ENCODE data around the gene SPSB4. TPM values are rescaled to one million over a fixed set of nuclear protein-coding genes. Genes with fewer than 3 reads are reported as not detected.

SPSB4 gene
- total RNA-seq, 1 donor from 2014 or later, result 1.2 TPM

DNA sequence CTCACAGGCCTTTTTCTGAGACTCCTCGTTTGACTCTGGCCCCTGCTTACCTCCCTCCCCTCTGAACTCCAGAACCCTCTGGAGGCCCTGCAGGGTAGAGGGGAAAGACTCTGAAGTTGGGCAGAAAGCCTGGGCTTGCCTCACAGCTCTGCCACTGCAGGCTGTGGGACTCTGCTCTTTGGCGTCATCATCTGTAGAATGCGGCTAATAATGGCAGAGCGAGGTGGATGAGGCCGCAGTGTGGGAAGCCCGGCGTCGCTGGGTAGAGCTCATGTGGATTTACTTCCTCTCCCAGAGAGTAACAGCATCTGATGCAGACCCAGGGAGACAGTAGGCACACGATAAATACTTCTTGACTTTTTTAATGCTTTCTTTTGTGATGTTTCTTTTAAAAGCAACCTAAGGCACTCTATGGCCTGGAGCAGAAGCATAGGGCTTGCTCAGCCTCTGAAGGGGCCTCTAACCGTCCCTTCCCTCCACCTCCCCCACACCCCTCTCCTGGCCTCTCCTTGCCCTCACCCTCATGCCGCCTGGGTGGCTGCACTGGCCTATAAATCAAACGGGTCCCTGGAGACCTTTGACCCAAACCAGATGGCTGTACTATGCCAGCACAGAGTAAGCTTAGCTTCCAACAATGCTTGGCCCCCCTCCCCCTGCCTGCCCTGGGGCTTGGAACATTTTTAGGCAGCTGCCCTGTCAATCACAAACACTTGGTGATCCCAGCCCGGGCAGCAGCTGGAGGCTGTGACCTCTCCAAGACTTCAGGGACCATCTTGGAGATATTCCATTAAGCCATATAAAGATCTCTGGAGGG lies 32.9 kb downstream of the SPSB4 start:
- H3K27me3 Mint-ChIP-seq (ENCODE audit: unreplicated experiment), result peaks cover 17% of the 10 kb centered on the region
- no peaks in the 10 kb centered on the region for H3K36me3 Mint-ChIP-seq (ENCODE audit: low read depth, unreplicated experiment)
- H3K9me3 Mint-ChIP-seq (ENCODE audit: unreplicated experiment), result no peaks in the 10 kb centered on the region
- TF ChIP-seq, protein P1, sequence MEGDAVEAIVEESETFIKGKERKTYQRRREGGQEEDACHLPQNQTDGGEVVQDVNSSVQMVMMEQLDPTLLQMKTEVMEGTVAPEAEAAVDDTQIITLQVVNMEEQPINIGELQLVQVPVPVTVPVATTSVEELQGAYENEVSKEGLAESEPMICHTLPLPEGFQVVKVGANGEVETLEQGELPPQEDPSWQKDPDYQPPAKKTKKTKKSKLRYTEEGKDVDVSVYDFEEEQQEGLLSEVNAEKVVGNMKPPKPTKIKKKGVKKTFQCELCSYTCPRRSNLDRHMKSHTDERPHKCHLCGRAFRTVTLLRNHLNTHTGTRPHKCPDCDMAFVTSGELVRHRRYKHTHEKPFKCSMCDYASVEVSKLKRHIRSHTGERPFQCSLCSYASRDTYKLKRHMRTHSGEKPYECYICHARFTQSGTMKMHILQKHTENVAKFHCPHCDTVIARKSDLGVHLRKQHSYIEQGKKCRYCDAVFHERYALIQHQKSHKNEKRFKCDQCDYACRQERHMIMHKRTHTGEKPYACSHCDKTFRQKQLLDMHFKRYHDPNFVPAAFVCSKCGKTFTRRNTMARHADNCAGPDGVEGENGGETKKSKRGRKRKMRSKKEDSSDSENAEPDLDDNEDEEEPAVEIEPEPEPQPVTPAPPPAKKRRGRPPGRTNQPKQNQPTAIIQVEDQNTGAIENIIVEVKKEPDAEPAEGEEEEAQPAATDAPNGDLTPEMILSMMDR (IDR thresholded peaks at IDR 0.05; ENCODE audit: unreplicated experiment), result no peak
- no peak overlapping the region for H3K4me3 Mint-ChIP-seq (ENCODE audit: unreplicated experiment)
- no peak overlapping the region for H3K27ac Mint-ChIP-seq (ENCODE audit: unreplicated experiment)
- DNase-seq (ENCODE audit: low spot score), result no peak
- H3K4me1 Mint-ChIP-seq (ENCODE audit: unreplicated experiment), result peaks cover 15% of the 10 kb centered on the region

DNA sequence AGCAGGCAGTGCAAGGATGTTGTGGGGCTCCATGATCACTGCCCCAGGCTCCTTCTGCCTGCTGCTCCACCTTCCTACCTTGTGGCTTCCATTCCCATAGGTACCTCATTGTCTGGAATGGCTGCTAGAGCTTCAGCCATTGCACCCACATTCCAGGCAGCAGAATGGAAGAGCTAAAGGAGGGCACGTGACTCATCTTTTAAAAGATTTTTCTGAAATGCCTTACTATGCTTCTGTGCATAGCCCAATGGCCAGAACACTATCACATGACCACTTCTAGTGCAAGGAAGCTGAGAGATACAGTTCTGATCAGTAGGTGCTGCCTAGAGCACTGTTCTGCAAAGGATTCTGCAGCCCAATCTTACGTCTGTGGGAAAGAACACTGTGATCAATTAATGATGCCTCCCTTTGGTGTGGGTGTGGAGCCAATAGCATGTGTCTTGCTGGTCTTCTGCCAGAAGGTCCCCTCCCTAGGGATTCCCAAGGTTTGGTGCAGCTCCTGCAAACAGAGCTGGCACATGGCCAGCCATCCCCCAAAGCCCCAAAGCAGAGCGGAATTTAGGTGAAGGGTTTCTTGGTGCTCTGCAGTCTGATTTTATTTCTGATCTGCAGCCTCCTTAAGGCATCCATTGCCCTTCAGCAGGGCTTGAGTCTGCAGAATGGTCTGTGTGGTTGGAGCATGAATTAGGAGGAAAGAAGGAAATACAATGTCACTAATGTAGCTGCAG lies 34.4 kb downstream of the SPSB4 start:
- TF ChIP-seq, protein P1 (IDR thresholded peaks at IDR 0.05; ENCODE audit: unreplicated experiment), result no peak
- Mint-ChIP-seq H3K27ac (ENCODE audit: unreplicated experiment) (no peak overlapping the region), H3K9me3 (ENCODE audit: unreplicated experiment) (no peaks in the 10 kb centered on the region), H3K27me3 (ENCODE audit: unreplicated experiment) (peaks cover 16% of the 10 kb centered on the region), H3K4me3 (ENCODE audit: unreplicated experiment) (no peak overlapping the region), H3K36me3 (ENCODE audit: low read depth, unreplicated experiment) (no peaks in the 10 kb centered on the region), H3K4me1 (ENCODE audit: unreplicated experiment) (peaks cover 17% of the 10 kb centered on the region)
- no peak for DNase-seq (ENCODE audit: low spot score)

DNA sequence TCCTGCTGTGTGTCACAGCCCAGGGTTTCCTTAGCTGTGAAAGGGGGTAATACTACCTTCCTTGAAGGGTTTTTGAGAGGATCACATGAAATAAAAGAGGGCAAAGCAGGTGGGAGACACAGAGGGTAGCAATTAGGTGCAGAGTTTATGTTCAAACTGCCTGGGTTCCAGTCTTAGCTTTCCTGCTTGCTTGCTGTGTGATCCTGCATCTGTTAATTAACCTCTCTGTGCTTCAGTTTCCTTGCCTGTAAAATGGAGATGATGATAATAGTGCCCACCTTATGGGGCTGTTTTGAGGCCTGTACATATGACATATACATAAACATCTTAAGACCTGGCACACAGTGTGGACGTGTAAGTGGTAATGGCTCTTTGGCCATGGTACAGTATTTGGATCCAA lies 35.0 kb downstream of the SPSB4 start:
- DNase-seq (ENCODE audit: low spot score), result no peak
- Mint-ChIP-seq H3K4me3 (ENCODE audit: unreplicated experiment) (no peak overlapping the region), H3K27ac (ENCODE audit: unreplicated experiment) (no peak overlapping the region), H3K9me3 (ENCODE audit: unreplicated experiment) (no peaks in the 10 kb centered on the region), H3K36me3 (ENCODE audit: low read depth, unreplicated experiment) (no peaks in the 10 kb centered on the region), H3K27me3 (ENCODE audit: unreplicated experiment) (peaks cover 13% of the 10 kb centered on the region), H3K4me1 (ENCODE audit: unreplicated experiment) (peaks cover 17% of the 10 kb centered on the region)
- TF ChIP-seq, protein P1 (IDR thresholded peaks at IDR 0.05; ENCODE audit: unreplicated experiment), result no peak

DNA sequence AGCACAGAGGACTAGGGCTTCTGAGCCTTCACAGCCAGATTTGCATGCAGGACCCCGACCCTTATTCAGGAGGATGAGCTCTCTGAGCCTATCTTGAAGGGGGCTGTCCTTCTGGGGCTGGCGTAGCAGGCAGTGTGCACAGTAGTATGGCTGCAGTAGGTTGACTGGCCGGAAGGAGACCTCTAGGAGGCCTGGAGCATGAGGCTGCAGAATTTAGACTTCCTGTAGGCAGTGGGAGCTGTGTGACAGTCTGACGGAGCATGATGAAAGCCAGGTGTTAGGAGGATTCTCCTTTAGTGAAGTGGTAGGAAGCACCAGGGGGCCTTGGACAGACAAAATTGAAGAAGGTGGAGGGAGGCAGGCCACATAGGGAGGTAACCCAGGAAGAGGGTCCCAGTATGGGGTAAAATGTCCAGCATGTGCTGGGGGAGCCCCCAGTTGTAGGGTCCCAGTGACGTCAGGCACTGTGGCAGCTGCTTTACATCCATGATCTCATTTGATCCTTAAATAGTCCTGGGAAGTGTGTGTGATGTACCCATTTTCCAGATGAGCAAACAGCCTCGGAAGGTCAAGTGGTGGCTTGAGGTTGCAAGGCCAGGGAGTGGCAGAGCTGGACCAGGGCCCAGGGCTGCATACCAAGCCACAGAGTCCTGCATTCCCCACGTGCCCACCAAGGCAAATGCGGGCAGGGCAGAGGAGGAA lies 36.1 kb downstream of the SPSB4 start:
- no peak overlapping the region for H3K4me3 Mint-ChIP-seq (ENCODE audit: unreplicated experiment)
- H3K27ac Mint-ChIP-seq (ENCODE audit: unreplicated experiment), result no peak overlapping the region
- H3K27me3 Mint-ChIP-seq (ENCODE audit: unreplicated experiment), result peaks cover 13% of the 10 kb centered on the region
- no peaks in the 10 kb centered on the region for H3K36me3 Mint-ChIP-seq (ENCODE audit: low read depth, unreplicated experiment)
- TF ChIP-seq, protein P1 (IDR thresholded peaks at IDR 0.05; ENCODE audit: unreplicated experiment), result no peak
- DNase-seq (ENCODE audit: low spot score), result no peak
- peaks cover 17% of the 10 kb centered on the region for H3K4me1 Mint-ChIP-seq (ENCODE audit: unreplicated experiment)
- H3K9me3 Mint-ChIP-seq (ENCODE audit: unreplicated experiment), result no peaks in the 10 kb centered on the region

Data from endothelial cell (in vitro differentiated cells).